Cardiac fibroblast (primary cell): ENCODE measurements around the gene SPRY1.

Experiments
- DNase-seq, 2 donors: peaks; one replicate each; pipeline versions ENCODE4 v3.0.0 to v3.0.0-alpha.2; 2010; ENCODE audit warnings: low read depth in 2 of 2
- H3K4me3 ChIP-seq, 2 donors: replicated peaks in 1 of 2; 1 replicate in 1 of 2; 2 replicates in 1 of 2; pipeline ENCODE4 v1.5.1; 2011; ENCODE audit warnings: low read depth in 2 of 2, low read length in 2 of 2, mild to moderate bottlenecking in 2 of 2, moderate library complexity in 1 of 2
- CTCF ChIP-seq: IDR thresholded peaks from one replicate; pipeline ENCODE4 v1.5.1; 2011; ENCODE audit warnings: low read depth, mild to moderate bottlenecking, low read length, inconsistent platforms

The SPRY1 gene

GRCh38 chr4:123435246-123436113 is 38.9 kb downstream of the SPRY1 start:
- no peak for TF ChIP-seq CTCF

DNA sequence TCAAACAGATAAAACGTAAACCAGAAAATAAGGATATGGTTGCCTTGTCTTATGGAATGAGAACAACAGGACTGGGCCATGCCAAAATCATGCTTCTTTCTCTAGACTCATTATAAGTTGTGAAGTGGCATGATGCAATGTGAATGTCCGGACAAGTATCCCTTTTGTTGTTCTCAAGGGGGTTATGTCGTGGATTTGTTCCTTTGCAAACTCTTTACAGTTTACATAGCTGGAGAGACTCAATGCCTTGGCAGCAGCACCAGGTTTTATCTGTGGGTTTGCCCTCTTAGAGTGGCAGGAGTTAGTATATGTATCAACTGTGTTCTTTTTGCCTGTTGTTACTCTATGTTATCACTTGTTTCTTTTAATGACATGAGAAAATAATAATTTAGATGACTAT is 41.4 kb downstream of the SPRY1 start:
- peak; percentile 22 to 69 for DNase-seq
- TF ChIP-seq CTCF = no peak
- no peak overlapping the region for H3K4me3 ChIP-seq

More at GRCh38 chr4:123435246-123436113, 38.9 kb downstream of the SPRY1 start:
- H3K4me3 ChIP-seq = no peak overlapping the region
- DNase-seq = no peak

- no peak for TF ChIP-seq CTCF
- DNase-seq = peak; percentile 18 to 42
- no peak overlapping the region for H3K4me3 ChIP-seq
These were observed 47.0 kb downstream of the SPRY1 start for GRCh38 chr4:123443401-123444289.

DNA sequence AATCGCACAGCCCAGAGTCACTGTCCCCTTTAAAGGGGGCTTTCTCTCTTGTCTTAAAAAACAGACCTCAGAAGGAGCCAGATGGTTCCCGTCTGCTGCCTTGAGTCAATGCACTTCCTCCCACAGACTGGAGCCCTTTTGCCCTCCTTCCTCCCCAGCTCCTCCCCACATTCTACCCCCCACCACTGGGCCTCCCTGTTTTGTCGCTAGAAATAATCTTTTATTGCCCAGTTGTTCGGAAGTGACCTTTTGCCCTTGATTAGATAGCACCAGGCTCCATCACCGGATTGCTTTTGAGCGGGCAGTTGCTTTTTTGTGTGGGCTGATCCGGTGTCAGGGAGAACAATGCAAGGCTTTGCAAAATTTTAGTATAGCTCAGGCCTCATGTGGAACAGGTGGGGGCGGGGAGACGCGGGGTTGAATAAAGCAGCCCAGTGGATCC is 47.7 kb downstream of the SPRY1 start:
- no peak overlapping the region for H3K4me3 ChIP-seq
- DNase-seq = peak; percentile 66 to 90
- TF ChIP-seq CTCF = no peak

DNA sequence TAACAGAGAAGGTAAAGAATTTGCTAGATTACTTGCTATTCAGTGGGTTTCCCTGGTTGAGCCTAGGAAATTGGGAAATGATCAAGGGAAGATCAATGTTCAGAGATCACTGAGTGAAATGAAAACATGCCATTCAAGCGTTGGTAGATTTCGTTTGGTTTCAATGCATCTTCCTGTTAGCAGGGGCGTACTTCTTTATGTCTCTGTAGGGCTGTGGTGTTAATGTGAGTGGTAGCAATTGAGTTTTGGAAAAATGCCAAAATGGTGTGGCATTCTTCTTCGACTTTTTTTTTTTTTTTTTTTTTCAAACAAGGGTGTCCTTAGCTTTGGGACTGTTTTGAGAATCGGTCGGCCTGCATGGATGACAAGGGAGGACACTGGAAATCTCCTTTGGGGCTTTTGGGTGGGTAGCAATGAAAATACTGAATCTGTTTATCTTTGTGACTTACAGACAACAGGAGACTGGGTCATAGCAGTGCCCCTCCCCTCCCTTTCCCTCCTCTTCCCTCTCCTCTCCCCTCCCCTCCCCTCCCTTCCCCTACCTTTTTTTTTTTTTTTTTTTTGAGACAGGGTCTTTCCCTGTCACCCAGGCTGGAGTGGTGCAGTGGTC is 50.4 kb downstream of the SPRY1 start:
- no peak for DNase-seq
- TF ChIP-seq CTCF = no peak
- no peak overlapping the region for H3K4me3 ChIP-seq

DNA sequence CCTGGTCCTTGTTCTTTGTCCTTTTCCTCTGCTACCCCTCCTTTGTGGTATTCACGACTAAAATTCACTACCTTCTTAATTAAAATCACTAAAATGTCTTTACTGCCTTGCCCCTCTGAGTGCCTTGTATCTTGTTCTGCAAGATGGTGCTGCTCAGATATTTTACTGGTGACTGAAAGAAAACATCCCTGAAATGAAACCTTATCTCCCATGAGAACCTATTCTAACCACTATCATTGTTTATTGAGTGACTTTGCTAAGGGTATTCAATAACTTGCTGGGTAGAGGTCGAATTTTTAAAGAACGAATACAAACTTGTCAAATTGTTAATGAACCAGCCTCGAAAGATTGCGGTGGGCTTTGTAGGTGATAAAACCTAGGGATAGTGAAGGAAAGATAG is 52.8 kb downstream of the SPRY1 start:
- no peak for TF ChIP-seq CTCF
- peak in 1 of 2 donors; percentile 9 for DNase-seq

More for the DNA sequence above, 52.8 kb downstream of the SPRY1 start:
- H3K4me3 ChIP-seq = no peak overlapping the region
